ENCODE measurements around the gene MEAF6. TPM values are rescaled to one million over a fixed set of nuclear protein-coding genes. Genes with fewer than 3 reads are reported as not detected.
"Not testable (repeated sequence)": the region's sequence is repeated elsewhere in the genome, so short reads cannot be mapped to it uniquely, and the experiment has no call there.

MEAF6 gene
- total RNA-seq, 1 experiment from 2014 or later = 51.6 TPM

GRCh38 chr1:37506740-37507139, 7.8 kb downstream of the MEAF6 start:
- DNase-seq = no peak
- Mint-ChIP-seq H3K9me3 (no peaks in the 10 kb centered on the region), H3K27ac (no peak overlapping the region), H3K36me3 (ENCODE audit: insufficient read depth in 1 of 3, low read depth in 3 of 3) (peaks cover 7 to 63% (median 36%) of the 10 kb centered on the region in 3 experiments; a peak in 6 of 7 replicates), H3K4me1 (no peaks in the 10 kb centered on the region), H3K4me3 (no peak overlapping the region), H3K27me3 (ENCODE audit: low read depth) (no peaks in the 10 kb centered on the region)
- H3K23ac ChIP-seq (ENCODE audit: insufficient read length, low read depth, low read length) = no peak overlapping the region
- no peaks in the 10 kb centered on the region for H3K23me2 ChIP-seq (ENCODE audit: insufficient read length, low read depth, low read length, poor library complexity, severe bottlenecking)
- no peaks in the 10 kb centered on the region for H3K79me1 ChIP-seq (ENCODE audit: insufficient read depth, low read depth, low read length, poor library complexity, severe bottlenecking)
- no peak overlapping the region for H3K14ac ChIP-seq (ENCODE audit: insufficient read depth, low read length)
- no peak overlapping the region for H4K5ac ChIP-seq (ENCODE audit: insufficient read length, low read depth, low read length)
- H3T11ph ChIP-seq (ENCODE audit: low read length) = no peak overlapping the region
- TF ChIP-seq CTCF (conservative IDR thresholded peaks at IDR 0.05) = no peak
- H2BK5ac ChIP-seq (ENCODE audit: insufficient read length, low read length) = no peak overlapping the region
- H4K8ac ChIP-seq (replicated peaks; ENCODE audit: insufficient read length, low read depth, low read length) = no peak overlapping the region
- H3K4me1 ChIP-seq (ENCODE audit: insufficient read depth, low read length) = no peaks in the 10 kb centered on the region
- H3K27ac ChIP-seq (ENCODE audit: insufficient read length, low read depth, low read length) = no peak overlapping the region
- H2AK5ac ChIP-seq (ENCODE audit: insufficient read length, low read length) = no peak overlapping the region
- no peak overlapping the region for H3K56ac ChIP-seq (ENCODE audit: insufficient read length, low read depth, low read length)
- H3K9me3 ChIP-seq (ENCODE audit: control insufficient read depth, low read depth, low read length) = no peaks in the 10 kb centered on the region
- H3K4ac ChIP-seq (ENCODE audit: low read depth, low read length) = no peak overlapping the region
- H2BK120ac ChIP-seq (ENCODE audit: low read depth, low read length, poor library complexity, severe bottlenecking) = no peak overlapping the region
- no peaks in the 10 kb centered on the region for H4K20me1 ChIP-seq (ENCODE audit: control insufficient read depth, insufficient read depth, insufficient read length)
- H2AFZ ChIP-seq (ENCODE audit: low read length) = no peak overlapping the region
- H3K18ac ChIP-seq (ENCODE audit: insufficient read length, low read depth, low read length) = no peak overlapping the region
- no peak overlapping the region for H2BK20ac ChIP-seq (ENCODE audit: low read depth, low read length, poor library complexity, severe bottlenecking)
- no CpG with 5 or more reads among the region's 2 CpGs for WGBS (ENCODE audit: extremely low coverage, insufficient read length, low lambda C conversion rate)
- H2BK15ac ChIP-seq (ENCODE audit: low read depth, low read length) = no peak overlapping the region
- no peak overlapping the region for H3K9ac ChIP-seq (ENCODE audit: extremely low read depth, insufficient read length, low read length)
- no peak overlapping the region for H4K91ac ChIP-seq (ENCODE audit: insufficient read length, low read depth, low read length)
- no peak overlapping the region for H2BK12ac ChIP-seq (ENCODE audit: insufficient read length, low read depth, low read length)
- no peak overlapping the region for H3K4me2 ChIP-seq (ENCODE audit: insufficient read depth, insufficient read length, low read length)
- no peaks in the 10 kb centered on the region for H3K27me3 ChIP-seq (ENCODE audit: insufficient read depth, low read length)
- H3K79me2 ChIP-seq (ENCODE audit: insufficient read depth, low read length) = no peaks in the 10 kb centered on the region

GRCh38 chr1:37502791-37503190, 11.8 kb downstream of the MEAF6 start:
- H3K56ac ChIP-seq (ENCODE audit: insufficient read length, low read depth, low read length); H2BK15ac ChIP-seq (ENCODE audit: low read depth, low read length); H3K4me3 Mint-ChIP-seq; H3K23ac ChIP-seq (ENCODE audit: insufficient read length, low read depth, low read length); H3K9me3 Mint-ChIP-seq; H4K20me1 ChIP-seq (ENCODE audit: control insufficient read depth, insufficient read depth, insufficient read length); H3T11ph ChIP-seq (ENCODE audit: low read length); H3K4ac ChIP-seq (ENCODE audit: low read depth, low read length); H3K9me3 ChIP-seq (ENCODE audit: control insufficient read depth, low read depth, low read length); H3K4me1 ChIP-seq (ENCODE audit: insufficient read depth, low read length); H3K27me3 ChIP-seq (ENCODE audit: insufficient read depth, low read length); H2BK20ac ChIP-seq (ENCODE audit: low read depth, low read length, poor library complexity, severe bottlenecking); H2AK5ac ChIP-seq (ENCODE audit: insufficient read length, low read length); H4K91ac ChIP-seq (ENCODE audit: insufficient read length, low read depth, low read length); H3K23me2 ChIP-seq (ENCODE audit: insufficient read length, low read depth, low read length, poor library complexity, severe bottlenecking); H4K5ac ChIP-seq (ENCODE audit: insufficient read length, low read depth, low read length); H3K4me1 Mint-ChIP-seq; H3K4me2 ChIP-seq (ENCODE audit: insufficient read depth, insufficient read length, low read length); H3K27ac Mint-ChIP-seq; H3K14ac ChIP-seq (ENCODE audit: insufficient read depth, low read length); H2AFZ ChIP-seq (ENCODE audit: low read length); H3K27ac ChIP-seq (ENCODE audit: insufficient read length, low read depth, low read length); H4K8ac ChIP-seq (replicated peaks; ENCODE audit: insufficient read length, low read depth, low read length); H3K27me3 Mint-ChIP-seq (ENCODE audit: low read depth); DNase-seq; H2BK12ac ChIP-seq (ENCODE audit: insufficient read length, low read depth, low read length); H2BK5ac ChIP-seq (ENCODE audit: insufficient read length, low read length); H2BK120ac ChIP-seq (ENCODE audit: low read depth, low read length, poor library complexity, severe bottlenecking); H3K18ac ChIP-seq (ENCODE audit: insufficient read length, low read depth, low read length); H3K79me2 ChIP-seq (ENCODE audit: insufficient read depth, low read length); H3K79me1 ChIP-seq (ENCODE audit: insufficient read depth, low read depth, low read length, poor library complexity, severe bottlenecking); H3K9ac ChIP-seq (ENCODE audit: extremely low read depth, insufficient read length, low read length): not testable (repeated sequence)
- peaks cover 1 to 67% (median 32%) of the 10 kb centered on the region in 3 experiments; a peak in 6 of 7 replicates for H3K36me3 Mint-ChIP-seq (ENCODE audit: insufficient read depth in 1 of 3, low read depth in 3 of 3)
- WGBS (ENCODE audit: extremely low coverage, insufficient read length, low lambda C conversion rate) = no CpG with 5 or more reads among the region's 2 CpGs
